Activated gamma-delta T cell (primary cell): Measurements from ENCODE around the gene CAPZA2.

Experiments
- DNase-seq: peaks from one replicate; lab custom pipeline; 2025; lab: John Stamatoyannopoulos, UW

Gene CAPZA2

GRCh38 chr7:116861717-116862116, 670 bp upstream of the CAPZA2 start:
- no peak for DNase-seq

- no peak for DNase-seq
Measured at GRCh38 chr7:116862951-116863670, 724 bp downstream of the CAPZA2 start.

- DNase-seq: no peak
Measured at GRCh38 chr7:116863936-116864500, 1.6 kb downstream of the CAPZA2 start.

GRCh38 chr7:116871061-116871700, 8.8 kb downstream of the CAPZA2 start:
- DNase-seq: no peak

- DNase-seq: no peak
Measured at GRCh38 chr7:116872026-116872425, 9.6 kb downstream of the CAPZA2 start.

- DNase-seq: no peak
Measured at GRCh38 chr7:116873619-116874018, 11.2 kb downstream of the CAPZA2 start.

- no peak for DNase-seq
Measured at GRCh38 chr7:116876664-116877442, 14.5 kb downstream of the CAPZA2 start.

DNA sequence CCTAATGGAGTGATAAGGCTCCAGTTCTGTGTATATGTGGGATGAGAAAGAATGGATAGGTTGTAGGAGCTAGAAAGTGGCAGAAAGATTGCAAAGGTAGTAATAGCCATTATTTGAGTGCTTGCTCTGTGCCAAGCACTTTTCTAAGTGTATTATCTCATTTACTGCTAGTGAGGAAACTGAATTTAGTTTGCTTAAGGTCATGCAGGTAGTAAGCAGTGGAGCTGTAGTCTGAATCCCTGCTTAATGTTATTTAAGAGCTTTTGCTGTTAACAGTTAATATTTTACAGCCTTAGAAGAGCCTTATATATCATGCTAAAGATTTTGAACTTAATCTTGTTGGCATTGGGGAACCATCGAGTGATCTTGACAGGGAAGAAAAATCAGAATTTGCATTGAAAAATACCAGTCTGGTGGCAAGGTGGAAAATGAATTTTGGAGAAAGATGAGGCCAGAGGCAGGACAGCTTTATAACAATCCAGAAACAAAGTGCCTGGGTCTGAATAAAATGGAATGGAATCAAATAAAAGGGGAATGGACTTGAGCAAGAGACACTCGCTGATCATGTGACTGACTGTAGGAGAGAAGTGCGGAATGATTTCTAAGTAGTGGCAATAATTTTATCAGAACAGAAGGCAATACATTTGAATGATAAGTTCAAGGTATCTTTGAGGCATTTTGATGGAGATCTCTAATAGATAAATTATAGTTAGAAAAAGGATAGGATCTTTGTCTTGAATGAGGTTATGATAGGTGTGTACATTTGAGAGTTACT, 15.2 kb downstream of the CAPZA2 start:
- no peak for DNase-seq

DNA sequence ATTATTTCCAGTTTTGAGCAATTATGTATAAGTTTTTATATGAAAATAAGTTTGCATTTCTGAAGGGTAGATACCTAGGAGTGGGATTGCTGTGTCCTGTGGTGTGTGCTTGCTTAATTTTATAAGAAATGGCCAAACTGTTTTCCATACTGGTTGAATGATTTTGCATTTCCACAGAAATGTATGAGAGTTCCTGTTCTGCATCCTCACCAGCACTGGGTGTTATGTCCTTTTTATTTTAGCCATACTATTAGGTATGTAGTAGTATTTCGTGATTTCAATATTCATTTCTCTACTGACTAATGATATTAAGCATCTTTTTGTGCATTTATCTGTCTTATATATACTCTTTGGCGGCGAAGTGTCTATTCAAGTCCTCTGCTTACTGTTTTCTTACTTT, 22.3 kb downstream of the CAPZA2 start:
- DNase-seq: no peak

DNA sequence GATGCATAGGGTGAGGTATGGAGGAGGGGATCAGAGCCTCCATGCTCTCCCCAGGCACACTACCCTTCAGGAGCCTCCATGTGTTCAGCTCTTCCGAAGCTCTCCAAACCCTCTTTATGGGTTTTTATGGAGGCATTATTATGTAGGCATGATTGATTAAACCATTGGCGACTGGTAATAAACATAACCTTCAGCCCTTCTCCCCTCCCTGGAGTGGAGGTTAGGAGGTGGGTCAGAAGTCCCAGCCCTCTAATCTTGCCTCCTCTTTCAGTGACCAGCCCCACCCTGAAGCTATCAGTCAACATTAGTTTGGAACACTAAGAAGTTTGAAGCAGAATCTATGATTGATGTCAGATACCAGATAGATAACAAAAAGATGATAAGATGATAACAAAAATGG, 23.3 kb downstream of the CAPZA2 start:
- no peak for DNase-seq

GRCh38 chr7:116886543-116887156, 24.3 kb downstream of the CAPZA2 start:
- no peak for DNase-seq

DNA sequence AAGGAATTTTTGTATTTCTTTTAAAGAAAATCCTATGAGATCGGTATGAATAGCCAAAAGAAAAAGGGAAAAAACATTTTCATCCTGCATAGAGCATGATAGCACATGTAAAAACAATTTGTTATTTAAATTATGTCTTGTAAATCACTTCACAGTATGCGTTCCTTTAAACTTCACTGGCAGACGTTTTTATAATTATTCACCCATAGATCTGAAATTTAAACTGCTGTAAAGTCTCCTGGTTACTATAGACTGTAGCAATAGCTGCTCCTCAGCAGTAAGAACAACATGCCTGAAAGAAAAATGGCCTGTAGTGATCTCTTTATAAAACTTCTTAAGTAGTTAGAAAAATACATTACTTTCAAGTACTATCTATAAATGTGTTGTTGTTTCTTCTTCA, 26.5 kb downstream of the CAPZA2 start:
- DNase-seq: no peak

GRCh38 chr7:116895849-116896248, 33.5 kb downstream of the CAPZA2 start:
- DNase-seq: no peak

GRCh38 chr7:116897661-116898060, 35.3 kb downstream of the CAPZA2 start:
- DNase-seq: no peak

DNA sequence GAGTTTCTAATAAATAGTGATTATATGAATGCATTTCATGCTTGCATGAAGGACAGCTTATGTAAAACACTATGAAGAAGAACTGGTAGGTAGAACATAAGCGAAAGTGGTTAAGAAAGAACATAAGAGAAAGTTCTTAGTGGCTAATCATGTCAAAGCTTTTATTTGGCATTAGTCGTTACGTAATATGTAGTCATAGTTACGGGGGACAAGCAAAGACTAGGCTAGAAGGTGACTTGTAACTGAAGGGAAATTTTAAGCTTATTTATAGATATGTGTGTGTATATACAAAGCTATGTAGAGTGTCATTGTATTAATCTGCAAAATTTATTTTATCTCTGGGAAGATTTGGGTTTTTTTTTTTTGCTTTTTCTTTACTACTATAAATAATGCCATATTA, 36.9 kb downstream of the CAPZA2 start:
- DNase-seq: no peak

DNA sequence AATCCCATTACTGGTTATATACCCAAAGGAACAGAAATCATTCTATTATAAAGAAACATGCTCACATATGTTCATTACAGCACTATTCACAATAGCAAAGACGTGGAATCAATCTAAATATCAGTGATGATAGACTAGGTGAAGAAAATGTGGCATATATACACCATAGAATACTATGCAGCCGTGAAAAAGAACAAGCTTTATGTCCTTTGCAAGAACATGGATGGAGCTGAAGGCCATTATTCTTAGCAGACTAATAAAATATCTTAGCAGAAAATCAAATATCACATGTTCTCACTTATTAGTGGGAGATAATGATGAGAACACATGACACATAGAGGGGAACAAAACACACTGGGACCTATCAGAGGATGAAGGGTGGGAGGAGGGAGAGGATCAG, 38.8 kb downstream of the CAPZA2 start:
- DNase-seq: no peak

- DNase-seq: no peak
Measured at GRCh38 chr7:116902867-116903266, 40.5 kb downstream of the CAPZA2 start.

DNA sequence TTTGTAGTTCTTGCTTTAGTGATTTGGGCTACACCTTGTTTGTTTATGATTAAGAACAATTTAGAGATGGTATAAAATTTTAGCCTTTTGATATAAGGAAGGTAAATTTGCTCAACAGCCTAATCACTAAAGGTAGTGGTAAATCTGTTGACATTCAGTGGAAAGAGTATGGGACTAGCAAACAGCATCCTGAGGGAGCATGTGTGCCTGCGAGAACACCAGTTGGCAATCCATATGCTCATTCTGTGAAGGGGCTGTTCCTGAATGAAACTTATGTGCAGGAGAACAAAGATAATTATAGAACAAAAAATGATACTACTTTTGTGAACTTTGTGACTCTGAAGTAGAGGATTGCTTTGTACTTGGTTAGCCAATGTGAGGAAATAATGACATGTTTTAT, 44.0 kb downstream of the CAPZA2 start:
- no peak for DNase-seq

- no peak for DNase-seq
Measured at GRCh38 chr7:116910383-116910782, 48.0 kb downstream of the CAPZA2 start.

- DNase-seq: no peak
Measured at GRCh38 chr7:116911801-116912200, 49.4 kb downstream of the CAPZA2 start.

DNA sequence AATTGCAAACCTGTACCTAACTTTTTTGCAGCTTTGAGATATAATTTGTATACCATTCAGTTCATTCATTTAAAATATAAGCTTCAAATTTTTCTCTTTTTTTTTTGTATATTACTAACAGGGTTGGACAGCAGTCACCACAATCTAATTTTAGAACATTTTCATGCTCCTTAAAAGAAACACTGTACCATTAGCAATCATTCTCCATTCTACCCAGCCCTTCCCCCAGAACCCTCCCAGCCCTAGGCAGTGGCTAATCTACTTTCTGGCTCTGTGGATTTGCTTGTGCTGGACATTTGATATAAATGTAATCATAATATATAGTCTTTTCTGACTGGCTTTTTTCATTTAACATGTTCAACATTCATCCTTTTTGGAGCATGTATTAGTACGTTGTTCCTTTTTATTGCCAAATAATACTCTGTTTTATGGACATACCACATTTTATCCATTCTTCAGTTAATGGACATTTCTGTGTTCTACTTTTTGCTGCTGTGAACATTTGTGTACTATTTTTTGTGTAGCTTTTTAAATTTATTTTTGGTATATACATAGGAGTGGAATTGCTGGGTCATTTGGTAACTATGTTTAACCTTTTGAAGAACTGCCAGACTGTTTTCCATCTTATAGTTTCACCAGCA, 50.0 kb downstream of the CAPZA2 start:
- no peak for DNase-seq
